SK-N-SH (cell line): Measurements from ENCODE around the gene ORMDL2. TPM values are rescaled to one million over a fixed set of nuclear protein-coding genes. Genes with fewer than 3 reads are reported as not detected.

Source experiments
- CTCF ChIA-PET: fragments of 300-600, 350-600 bp; formaldehyde crosslinking; extraction: SDS; loops from one replicate; lab custom pipeline; 2021; lab: Yijun Ruan, JAX
- POLR2A ChIA-PET: fragments of 350-600 bp; sonication (Branson Sonifier 250); formaldehyde crosslinking; extraction: SDS; loops from one replicate; lab custom pipeline; 2020; ENCODE audit warnings: antibody characterized with exemption, inconsistent platforms; lab: Yijun Ruan, JAX
- DNase-seq: peaks from one replicate; pipeline ENCODE4 v3.0.0; 2012
- H2AFZ ChIP-seq: fragments of 200-600 bp; sonication (generic); 2 replicates; pipeline ENCODE4 v1.8.1; 2016; ENCODE audit warnings: antibody characterized with exemption, mild to moderate bottlenecking, low read depth
- H3F3A ChIP-seq: fragments of 200-600 bp; sonication (generic); replicated peaks from 2 replicates; pipeline ENCODE3; 2016; ENCODE audit warnings: antibody characterized with exemption, mild to moderate bottlenecking; ENCODE audit not compliant: insufficient read depth
- H3K27ac ChIP-seq, 2 experiments: fragments of 200-500 bp in 1 of 2; fragments of 200-600 bp in 1 of 2; sonication (Bioruptor generic) in 1 of 2; sonication (generic), shearing (Covaris generic) in 1 of 2; 2 replicates each; pipeline versions ENCODE4 v1.5.1 to v1.6.1; 2014 to 2016; ENCODE audit warnings: low read depth in 2 of 2, inconsistent platforms in 1 of 2, low read length in 1 of 2, mild to moderate bottlenecking in 1 of 2, mixed read lengths in 1 of 2
- H3K27me3 ChIP-seq: fragments of 200-600 bp; sonication (generic), shearing (Covaris generic); 2 replicates; pipeline ENCODE4 v1.6.1; 2016; ENCODE audit warnings: mixed run types; ENCODE audit not compliant: insufficient read depth
- H3K36me3 ChIP-seq, 2 experiments: fragments of 200-500 bp in 1 of 2; fragments of 200-600 bp in 1 of 2; sonication (Bioruptor generic) in 1 of 2; sonication (generic) in 1 of 2; replicated peaks in 1 of 2; 2 replicates each; pipeline versions ENCODE3 to v1.5.1; 2014 to 2016; ENCODE audit warnings: low read length in 1 of 2, mild to moderate bottlenecking in 1 of 2; ENCODE audit not compliant: insufficient read depth in 2 of 2, control insufficient read depth in 1 of 2
- H3K4me1 ChIP-seq, 2 experiments: fragments of 200-500 bp in 1 of 2; fragments of 200-600 bp in 1 of 2; sonication (Bioruptor generic) in 1 of 2; sonication (generic), shearing (Covaris generic) in 1 of 2; 2 replicates each; pipeline versions ENCODE4 v1.5.1 to v1.6.1; 2014 to 2016; ENCODE audit warnings: low read depth in 1 of 2, low read length in 1 of 2, mixed run types in 1 of 2; ENCODE audit not compliant: insufficient read depth in 2 of 2, control insufficient read depth in 1 of 2
- H3K4me2 ChIP-seq: fragments of 200-600 bp; sonication (generic), shearing (Covaris generic); 2 replicates; pipeline ENCODE4 v1.6.1; 2017; ENCODE audit warnings: mixed run types
- H3K4me3 ChIP-seq, 2 experiments: fragments of 200-500 bp in 1 of 2; fragments of 200-600 bp in 1 of 2; sonication (Bioruptor generic) in 1 of 2; sonication (generic), shearing (Covaris generic) in 1 of 2; 2 replicates each; pipeline versions ENCODE4 v1.5.1 to v1.8.1; 2014 to 2016; ENCODE audit warnings: low read depth in 2 of 2, inconsistent platforms in 1 of 2, low read length in 1 of 2, mild to moderate bottlenecking in 1 of 2, mixed read lengths in 1 of 2, moderate library complexity in 1 of 2
- H3K79me2 ChIP-seq: fragments of 200-600 bp; sonication (generic); 2 replicates; pipeline ENCODE4 v1.8.1; 2017; ENCODE audit warnings: mild to moderate bottlenecking; ENCODE audit not compliant: insufficient read depth
- H3K9ac ChIP-seq: fragments of 200-600 bp; sonication (generic); 2 replicates; pipeline ENCODE4 v1.6.1; 2017; ENCODE audit warnings: mixed run types
- H3K9me2 ChIP-seq: fragments of 200-600 bp; sonication (generic); 2 replicates; pipeline ENCODE4 v1.6.1; 2017; ENCODE audit warnings: mixed run types
- H3K9me3 ChIP-seq: fragments of 200-600 bp; sonication (generic); 2 replicates; pipeline ENCODE4 v1.6.1; 2017; ENCODE audit warnings: mixed run types, mild to moderate bottlenecking, moderate library complexity
- H4K20me1 ChIP-seq: fragments of 200-600 bp; sonication (generic); 2 replicates; pipeline ENCODE4 v1.6.1; 2017; ENCODE audit warnings: mild to moderate bottlenecking, mixed run types; ENCODE audit not compliant: insufficient read depth
- EP300 ChIP-seq, 2 experiments: IDR thresholded peaks; 2 replicates each; pipeline versions ENCODE4 v1.4.0 to v1.6.1; 2012; ENCODE audit warnings: borderline replicate concordance in 1 of 2, low read depth in 1 of 2, low read length in 1 of 2
- EZH2phosphoT487 ChIP-seq: fragments of 200-600 bp; sonication (generic); IDR thresholded peaks from 2 replicates; pipeline ENCODE4 v1.6.1; 2017; ENCODE audit warnings: low read depth, mixed run types, mild to moderate bottlenecking, antibody characterized with exemption, moderate library complexity, borderline replicate concordance
- FOSL2 ChIP-seq: IDR thresholded peaks from 2 replicates; pipeline ENCODE4 v1.4.0; 2012; ENCODE audit warnings: low read depth, mild to moderate bottlenecking, moderate library complexity, borderline replicate concordance
- GATA2 ChIP-seq: sonication (generic); formaldehyde crosslinking; IDR thresholded peaks from 2 replicates; pipeline ENCODE4 v1.5.0; 2020; ENCODE audit warnings: mild to moderate bottlenecking, missing genetic modification reagents
- MAX ChIP-seq: IDR thresholded peaks from 2 replicates; pipeline ENCODE4 v1.4.0; 2012; ENCODE audit warnings: low read depth
- MEF2A ChIP-seq: IDR thresholded peaks from 2 replicates; pipeline ENCODE4 v1.4.0; 2012; ENCODE audit warnings: low read depth, borderline replicate concordance
- NFIC ChIP-seq: IDR thresholded peaks from 2 replicates; pipeline ENCODE4 v1.4.0; 2012; ENCODE audit warnings: borderline replicate concordance
- PBX3 ChIP-seq: IDR thresholded peaks from 2 replicates; pipeline ENCODE4; 2012
- RAD21 ChIP-seq: IDR thresholded peaks from 2 replicates; pipeline ENCODE4 v1.6.1; 2012; ENCODE audit warnings: mild to moderate bottlenecking, low read length
- RCOR1 ChIP-seq: fragments of 150-350 bp; IDR thresholded peaks from 2 replicates; pipeline ENCODE4 v1.6.1; 2017; ENCODE audit warnings: antibody characterized with exemption, low read length
- REST ChIP-seq: IDR thresholded peaks from 2 replicates; pipeline ENCODE4 v1.6.1; 2012; ENCODE audit warnings: mild to moderate bottlenecking, low read depth, low read length, moderate library complexity
- RXRA ChIP-seq: IDR thresholded peaks from 2 replicates; pipeline ENCODE4 v1.4.0; 2012; ENCODE audit warnings: low read depth, mild to moderate bottlenecking, borderline replicate concordance
- SIN3A ChIP-seq: IDR thresholded peaks from 2 replicates; pipeline ENCODE4 v1.6.1; 2012; ENCODE audit warnings: low read depth, mild to moderate bottlenecking, low read length, moderate library complexity, borderline replicate concordance
- TAF1 ChIP-seq: IDR thresholded peaks from 2 replicates; pipeline ENCODE4 v1.6.1; 2012; ENCODE audit warnings: low read depth, mild to moderate bottlenecking, low read length, moderate library complexity, borderline replicate concordance
- USF1 ChIP-seq: IDR thresholded peaks from 2 replicates; pipeline ENCODE4 v1.4.0; 2012; ENCODE audit warnings: low read depth, borderline replicate concordance
- YY1 ChIP-seq: IDR thresholded peaks from 2 replicates; pipeline ENCODE4 v1.4.0; 2012; ENCODE audit warnings: low read depth, mild to moderate bottlenecking
- ZBTB33 ChIP-seq: IDR thresholded peaks from 2 replicates; pipeline ENCODE4 v1.4.0; 2012; ENCODE audit warnings: low read depth, borderline replicate concordance
- polyA plus RNA-seq, 3 experiments: library from polyadenylated mRNA; depleted of rRNA; stranded (reverse); fragments of >200 nt; gene quantifications; 2 replicates each; pipeline ENCODE4 v1.2.3, GENCODE V29; 2012

The ORMDL2 gene
- polyA plus RNA-seq, 1 of the 3 experiments (the other 2 are of a cell fraction) = 37.3 TPM

GRCh38 chr12:55795950-55796349, 21.9 kb upstream of the ORMDL2 start:
- ChIA-PET CTCF (interaction anchor here (0.6 to 19.8 kb wide), 14 partner anchors 9 to 184 kb away, joined by 3 to 358 read pairs (median 6); partner anchors contain the start of gene GDF11), POLR2A (no interaction called here)
- Histone ChIP-seq H2AFZ (no peak overlapping the region), H3K36me3 (peaks cover 54 to 89% of the 10 kb centered on the region in 2 experiments), H4K20me1 (no peaks in the 10 kb centered on the region; the same call in 1 of the 2 replicates), H3K9ac (no peak overlapping the region), H3K27me3 (no peaks in the 10 kb centered on the region), H3K9me2 (no peaks in the 10 kb centered on the region), H3F3A (peaks cover 9% of the 10 kb centered on the region), H3K4me2 (no peak overlapping the region), H3K79me2 (peaks cover 56% of the 10 kb centered on the region; the same call in 1 of the 2 replicates), H3K27ac (no peak overlapping the region), H3K9me3 (no peaks in the 10 kb centered on the region), H3K4me1 (no peaks in the 10 kb centered on the region), H3K4me3 (no peak overlapping the region)
- no peak for TF ChIP-seq FOSL2
- no peak for TF ChIP-seq SIN3A
- TF ChIP-seq ZBTB33 = no peak
- TF ChIP-seq EZH2phosphoT487 = no peak
- TF ChIP-seq YY1 = no peak
- no peak for TF ChIP-seq RAD21
- TF ChIP-seq PBX3 = no peak
- TF ChIP-seq REST = no peak
- TF ChIP-seq MEF2A = no peak
- no peak for TF ChIP-seq RXRA
- no peak for TF ChIP-seq NFIC
- TF ChIP-seq USF1 = no peak
- TF ChIP-seq GATA2 (CRISPR knock-in tag) = no peak
- TF ChIP-seq EP300 (IDR thresholded peaks at IDR 0.05; ENCODE audit: borderline replicate concordance in 1 of 2, low read depth in 1 of 2, low read length in 1 of 2) = no peak
- TF ChIP-seq TAF1 = no peak
- no peak for TF ChIP-seq MAX
- TF ChIP-seq RCOR1 = no peak
- no peak for DNase-seq
